Hepatocyte (in vitro differentiated cells): ENCODE results near the gene FIBP. TPM values are rescaled to one million over a fixed set of nuclear protein-coding genes. Genes with fewer than 3 reads are reported as not detected.
"Not testable (repeated sequence)": the region's sequence is repeated elsewhere in the genome, so short reads cannot be mapped to it uniquely, and the experiment has no call there.

Experiments used
- DNase-seq: peaks from one replicate; pipeline ENCODE4 v3.0.0-alpha.2; 2016; ENCODE audit warnings: low spot score
- H2AFZ ChIP-seq: fragments of 200-600 bp; sonication (generic); 2 replicates; pipeline ENCODE4 v1.6.0; 2016; ENCODE audit warnings: antibody characterized with exemption, mild to moderate bottlenecking
- H3K27ac ChIP-seq: fragments of 200-600 bp; sonication (generic); 2 replicates; pipeline ENCODE4 v1.5.1; 2016; ENCODE audit warnings: mild to moderate bottlenecking
- H3K27me3 ChIP-seq: fragments of 200-600 bp; sonication (generic); 2 replicates; pipeline ENCODE4 v1.6.1; 2016
- H3K36me3 ChIP-seq: fragments of 200-600 bp; sonication (generic); replicated peaks from 2 replicates; pipeline ENCODE4 v1.5.1; 2016; ENCODE audit warnings: low read depth; ENCODE audit not compliant: insufficient read depth
- H3K4me1 ChIP-seq: fragments of 200-600 bp; sonication (generic); 2 replicates; pipeline ENCODE4 v1.5.1; 2016; ENCODE audit warnings: mild to moderate bottlenecking, moderate library complexity; ENCODE audit not compliant: insufficient read depth
- H3K4me2 ChIP-seq: fragments of 200-600 bp; sonication (generic); 2 replicates; pipeline ENCODE4 v1.6.0; 2016
- H3K4me3 ChIP-seq: fragments of 200-600 bp; sonication (generic); 2 replicates; pipeline ENCODE4 v1.5.1; 2016; ENCODE audit warnings: mild to moderate bottlenecking
- H3K79me2 ChIP-seq: fragments of 200-600 bp; sonication (generic); 2 replicates; pipeline ENCODE4 v1.6.0; 2017; ENCODE audit warnings: mild to moderate bottlenecking
- H3K9me2 ChIP-seq: fragments of 200-600 bp; sonication (generic); replicated peaks from 2 replicates; pipeline ENCODE4 v1.6.0; 2017; ENCODE audit warnings: mild to moderate bottlenecking; ENCODE audit not compliant: insufficient read depth
- H3K9me3 ChIP-seq: fragments of 200-600 bp; sonication (generic); 2 replicates; pipeline ENCODE4 v1.5.1; 2016; ENCODE audit warnings: low read depth, mild to moderate bottlenecking
- H4K20me1 ChIP-seq: fragments of 200-600 bp; sonication (generic); 2 replicates; pipeline ENCODE4 v1.6.0; 2016; ENCODE audit warnings: mild to moderate bottlenecking; ENCODE audit not compliant: insufficient read depth, poor library complexity, severe bottlenecking
- EZH2 ChIP-seq: fragments of 200-600 bp; sonication (generic); IDR thresholded peaks from 2 replicates; pipeline ENCODE4 v1.6.1; 2016; ENCODE audit warnings: antibody characterized with exemption, mild to moderate bottlenecking, borderline replicate concordance
- EZH2phosphoT487 ChIP-seq: fragments of 200-600 bp; sonication (generic); IDR thresholded peaks from one replicate; pipeline ENCODE4 v1.6.1; 2018; ENCODE audit warnings: antibody characterized with exemption, mild to moderate bottlenecking, low read depth, moderate library complexity; ENCODE audit not compliant: unreplicated experiment, severe bottlenecking
- WGBS: methylation state at CpG from one replicate; pipeline ENCODE4 v1.1.6; 2016; ENCODE audit warnings: low lambda C conversion rate; ENCODE audit errors: missing lambda C conversion rate; 5-methylcytosine and 5-hydroxymethylcytosine counted together
- polyA plus RNA-seq: library from polyadenylated mRNA; unstranded; fragments of >200 nt; fragmentation: Nextera tagmentation; extraction: Ambion mirVana; gene quantifications from 2 replicates; pipeline ENCODE4 v1.2.1, GENCODE V29; 2016
- total RNA-seq: library from RNA; depleted of rRNA; stranded (reverse); fragments of >200 nt; gene quantifications from 2 replicates; pipeline ENCODE4 v1.2.3, GENCODE V29; 2014
- TF ChIP-seq, protein P1 (sequence below): fragments of 200-600 bp; sonication (generic); IDR thresholded peaks from 2 replicates; pipeline ENCODE4 v1.5.1; 2016; ENCODE audit warnings: antibody characterized with exemption, mild to moderate bottlenecking; ENCODE audit not compliant: poor library complexity

FIBP gene
- total and polyA plus RNA-seq, 2 experiments from 2014 or later: 74.9 to 93.6 TPM

- Histone ChIP-seq H3K9me2 (no peaks in the 10 kb centered on the region), H3K79me2 (peaks cover 8% of the 10 kb centered on the region), H3K36me3 (no peaks in the 10 kb centered on the region), H2AFZ (no peak overlapping the region), H3K4me1 (peaks cover 30% of the 10 kb centered on the region), H3K4me2 (no peak overlapping the region), H3K27ac (no peak overlapping the region), H3K4me3 (no peak overlapping the region), H4K20me1 (no peaks in the 10 kb centered on the region), H3K9me3 (no peaks in the 10 kb centered on the region), H3K27me3 (peaks cover 9% of the 10 kb centered on the region)
- WGBS: 97% methylated on average over 16 of the region's 16 CpGs
- TF ChIP-seq, protein P1, sequence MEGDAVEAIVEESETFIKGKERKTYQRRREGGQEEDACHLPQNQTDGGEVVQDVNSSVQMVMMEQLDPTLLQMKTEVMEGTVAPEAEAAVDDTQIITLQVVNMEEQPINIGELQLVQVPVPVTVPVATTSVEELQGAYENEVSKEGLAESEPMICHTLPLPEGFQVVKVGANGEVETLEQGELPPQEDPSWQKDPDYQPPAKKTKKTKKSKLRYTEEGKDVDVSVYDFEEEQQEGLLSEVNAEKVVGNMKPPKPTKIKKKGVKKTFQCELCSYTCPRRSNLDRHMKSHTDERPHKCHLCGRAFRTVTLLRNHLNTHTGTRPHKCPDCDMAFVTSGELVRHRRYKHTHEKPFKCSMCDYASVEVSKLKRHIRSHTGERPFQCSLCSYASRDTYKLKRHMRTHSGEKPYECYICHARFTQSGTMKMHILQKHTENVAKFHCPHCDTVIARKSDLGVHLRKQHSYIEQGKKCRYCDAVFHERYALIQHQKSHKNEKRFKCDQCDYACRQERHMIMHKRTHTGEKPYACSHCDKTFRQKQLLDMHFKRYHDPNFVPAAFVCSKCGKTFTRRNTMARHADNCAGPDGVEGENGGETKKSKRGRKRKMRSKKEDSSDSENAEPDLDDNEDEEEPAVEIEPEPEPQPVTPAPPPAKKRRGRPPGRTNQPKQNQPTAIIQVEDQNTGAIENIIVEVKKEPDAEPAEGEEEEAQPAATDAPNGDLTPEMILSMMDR: no peak
- TF ChIP-seq EZH2 (no peak), EZH2phosphoT487 (no peak)
- no peak for DNase-seq
Measured at GRCh38 chr11:65894034-65894591, 5.8 kb upstream of the FIBP start.

GRCh38 chr11:65892661-65893317 is 4.5 kb upstream of the FIBP start:
- no peaks in the 10 kb centered on the region for H3K9me3 ChIP-seq
- no peaks in the 10 kb centered on the region for H3K36me3 ChIP-seq
- H3K9me2 ChIP-seq: no peaks in the 10 kb centered on the region
- H2AFZ ChIP-seq: no peak overlapping the region
- WGBS: 90% methylated on average over 10 of the region's 10 CpGs
- no peak for TF ChIP-seq EZH2phosphoT487
- no peak for TF ChIP-seq EZH2
- TF ChIP-seq, protein P1: no peak
- peaks cover 4% of the 10 kb centered on the region for H3K27me3 ChIP-seq
- no peaks in the 10 kb centered on the region for H4K20me1 ChIP-seq
- no peak overlapping the region for H3K4me3 ChIP-seq
- H3K27ac ChIP-seq: no peak overlapping the region
- H3K4me2 ChIP-seq: peak overlapping the region; percentile 92
- peaks cover 8% of the 10 kb centered on the region for H3K79me2 ChIP-seq
- DNase-seq: no peak
- peaks cover 30% of the 10 kb centered on the region for H3K4me1 ChIP-seq

DNA sequence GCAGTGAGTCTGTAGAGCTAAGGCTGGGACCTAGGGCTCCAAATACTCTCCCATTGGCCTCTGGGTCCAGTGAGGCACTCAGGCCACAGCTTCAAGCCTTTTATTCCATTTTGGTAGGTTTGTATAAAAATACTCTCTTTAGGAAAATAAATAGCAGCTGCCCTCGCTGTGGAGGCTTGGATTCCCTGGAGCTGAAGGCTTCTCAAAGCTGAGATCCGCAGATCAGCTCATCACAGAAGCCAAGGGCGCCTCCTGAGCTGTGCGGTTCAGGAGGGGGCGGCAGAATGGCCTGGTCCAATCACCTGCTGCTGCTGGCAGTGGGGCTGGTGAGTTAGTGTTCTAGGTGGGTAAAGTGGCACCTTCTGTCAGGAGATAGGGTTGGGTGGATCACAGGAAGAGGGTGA is 3.9 kb upstream of the FIBP start:
- not testable (repeated sequence) for H3K9me3 ChIP-seq, H2AFZ ChIP-seq, H3K9me2 ChIP-seq, H3K4me3 ChIP-seq, H3K27me3 ChIP-seq, DNase-seq, H3K27ac ChIP-seq, H4K20me1 ChIP-seq, H3K36me3 ChIP-seq
- 81% methylated on average over 5 of the region's 5 CpGs for WGBS
- H3K4me2 ChIP-seq: peak overlapping the region; percentile 92
- peaks cover 36% of the 10 kb centered on the region for H3K4me1 ChIP-seq
- peaks cover 14% of the 10 kb centered on the region for H3K79me2 ChIP-seq

DNA sequence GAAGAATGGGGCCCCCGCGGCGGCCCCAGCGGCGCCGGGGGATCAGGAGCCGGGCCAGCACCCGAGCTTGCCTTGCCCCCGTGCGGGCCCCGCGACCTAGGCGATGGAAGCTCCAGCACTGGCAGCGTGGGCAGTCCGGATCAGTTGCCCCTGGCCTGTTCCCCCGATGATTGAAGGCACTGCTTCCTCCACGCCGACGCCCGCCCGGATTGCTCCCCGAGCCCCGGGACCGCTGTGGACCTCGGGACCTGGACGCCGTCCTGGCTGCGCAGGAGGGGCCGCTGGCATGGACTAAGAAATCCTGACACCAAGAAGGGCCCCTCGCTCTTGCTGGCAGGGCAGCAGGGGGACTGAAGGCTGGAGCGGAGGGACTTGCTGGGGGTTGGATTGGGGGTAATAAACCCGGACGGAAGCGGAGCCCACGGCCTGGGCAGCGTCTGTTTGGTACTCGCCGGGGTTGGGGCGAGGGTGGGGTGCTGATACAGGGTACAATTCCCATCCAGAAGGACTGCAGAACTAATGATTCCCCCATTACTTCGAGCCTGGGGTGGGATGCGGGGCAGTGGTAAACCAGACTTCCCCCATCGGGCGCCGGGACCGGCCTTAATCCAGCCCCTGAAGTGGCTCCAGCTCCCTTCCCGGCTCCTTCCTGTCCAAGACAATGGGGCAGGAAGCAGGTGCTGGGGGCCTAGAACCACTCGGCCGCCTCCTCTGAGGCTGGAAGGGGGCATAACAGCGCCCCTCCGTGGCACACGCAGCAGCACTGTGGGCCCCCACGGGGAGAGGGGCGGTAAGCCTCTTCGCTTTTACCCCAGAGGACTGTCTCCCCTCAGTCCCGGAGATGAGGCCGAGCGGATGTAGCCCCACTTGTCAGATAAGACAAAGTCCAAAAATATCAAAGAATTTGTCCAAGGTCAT is 3.2 kb upstream of the FIBP start:
- peaks cover 42% of the 10 kb centered on the region for H3K4me1 ChIP-seq
- H3K79me2 ChIP-seq: peaks cover 21% of the 10 kb centered on the region
- H3K27me3 ChIP-seq: no peaks in the 10 kb centered on the region
- no peak for DNase-seq
- peak overlapping the region; percentile 71 for H3K4me3 ChIP-seq
- H3K27ac ChIP-seq: peak overlapping the region; percentile 91
- peak overlapping the region; percentile 92 for H3K4me2 ChIP-seq
- H3K9me2 ChIP-seq: no peaks in the 10 kb centered on the region
- WGBS: 10% methylated on average over 56 of the region's 57 CpGs
- peak overlapping the region; percentile 45 for H2AFZ ChIP-seq
- H3K9me3 ChIP-seq: no peaks in the 10 kb centered on the region
- TF ChIP-seq EZH2: no peak
- TF ChIP-seq, protein P1: peak; percentile 19
- no peaks in the 10 kb centered on the region for H3K36me3 ChIP-seq
- no peaks in the 10 kb centered on the region for H4K20me1 ChIP-seq
